HG03045 (cell line): ENCODE measurements around the gene SAMMSON.

Experiments
- ATAC-seq: cut with Tn5 transposase; IDR thresholded peaks from one replicate; pipeline ENCODE4 v1.9.1; 2021; ENCODE audit warnings: mild to moderate bottlenecking, moderate library complexity; ENCODE audit not compliant: unreplicated experiment

SAMMSON gene

GRCh38 chr3:69999140-70000027 is at the start of gene SAMMSON:
Gene SAMMSON (plus strand): TSS chr3:69999733.
- no peak for ATAC-seq

GRCh38 chr3:69951616-69952015 is 47.9 kb upstream of the SAMMSON start:
- ATAC-seq: no peak

DNA sequence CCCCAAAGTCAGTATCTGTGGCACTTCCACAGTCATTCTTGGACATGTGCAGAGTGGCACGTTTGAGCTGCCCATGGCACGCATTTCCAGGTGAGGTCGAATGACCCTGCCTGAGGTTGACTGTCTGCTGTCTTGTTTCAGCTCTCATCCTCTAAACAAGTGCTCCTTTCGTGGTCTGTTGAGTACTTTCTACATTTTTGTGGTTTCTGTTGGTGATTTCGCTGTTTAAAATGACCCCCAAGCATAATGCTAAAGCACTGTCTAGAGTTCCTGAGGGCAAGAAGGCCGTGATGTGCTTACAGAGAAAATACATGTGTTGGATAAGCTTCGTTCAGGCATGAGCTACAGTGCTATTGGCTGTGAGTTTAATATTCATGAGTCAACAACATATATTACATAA is 40.0 kb upstream of the SAMMSON start:
- no peak for ATAC-seq

GRCh38 chr3:69961706-69962439 is 37.7 kb upstream of the SAMMSON start:
- no peak for ATAC-seq

DNA sequence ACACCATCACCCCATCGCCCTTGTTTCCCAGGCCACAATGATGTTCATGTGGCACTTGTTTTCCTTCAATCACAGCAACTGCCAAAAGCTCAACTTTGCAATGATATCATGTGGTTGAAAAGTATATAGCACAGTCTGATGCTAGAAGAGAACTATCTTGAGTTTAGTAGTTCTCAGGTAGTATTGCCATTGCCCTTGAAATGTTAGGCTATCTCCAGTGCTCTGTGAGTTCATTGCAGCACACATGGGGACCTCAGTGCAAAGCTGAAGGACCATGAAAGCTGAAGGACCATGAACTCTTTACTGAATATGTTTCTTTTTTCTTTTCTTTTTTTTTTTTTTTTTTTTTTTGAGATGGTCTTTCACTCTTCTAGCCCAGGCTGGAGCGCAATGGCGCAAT is 35.9 kb upstream of the SAMMSON start:
- no peak for ATAC-seq

- no peak for ATAC-seq
Measured at GRCh38 chr3:69967156-69967555, 32.4 kb upstream of the SAMMSON start.

DNA sequence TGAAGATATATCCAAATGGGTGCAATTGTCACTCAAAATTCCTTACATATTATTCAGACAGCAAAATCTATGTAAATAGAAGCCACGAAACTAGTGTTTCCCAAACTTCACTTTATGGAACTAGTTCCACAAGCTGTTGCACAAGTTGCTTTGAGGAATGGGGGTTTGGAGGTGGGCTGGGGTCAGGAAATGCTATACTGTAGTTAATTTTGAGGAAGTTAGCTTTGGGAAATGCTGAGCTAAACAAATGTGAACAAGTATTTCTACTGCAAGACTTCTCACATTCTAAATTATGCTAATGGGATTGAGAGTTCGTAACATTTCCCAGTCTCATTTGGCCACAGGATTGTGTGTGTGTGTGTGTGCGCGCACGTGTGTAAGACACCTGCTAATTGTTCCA is 28.7 kb upstream of the SAMMSON start:
- no peak for ATAC-seq

GRCh38 chr3:69972672-69973071 is 26.9 kb upstream of the SAMMSON start:
- ATAC-seq: no peak

DNA sequence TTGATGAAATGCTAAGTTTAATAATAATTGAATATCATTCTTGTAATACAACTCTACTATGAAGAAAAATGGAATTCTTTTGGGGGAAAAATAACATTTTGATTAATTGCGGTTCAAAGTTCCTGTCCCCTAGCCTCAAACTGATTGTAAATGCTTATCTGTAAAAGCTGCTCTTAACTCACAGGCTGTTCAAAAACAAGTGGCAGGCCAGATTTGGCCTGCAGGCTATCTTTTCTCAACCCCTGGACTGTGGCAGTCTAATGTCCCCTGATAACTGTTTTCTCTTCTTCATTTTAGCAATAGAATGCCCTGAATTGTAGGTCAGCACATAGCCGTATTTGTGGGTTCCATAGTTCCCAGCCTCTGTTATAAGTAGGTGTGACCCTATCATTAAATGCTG is 23.5 kb upstream of the SAMMSON start:
- ATAC-seq: no peak

- ATAC-seq: no peak
Measured at GRCh38 chr3:69983546-69984265, 15.8 kb upstream of the SAMMSON start.

- no peak for ATAC-seq
Measured at GRCh38 chr3:69985266-69985665, 14.3 kb upstream of the SAMMSON start.

GRCh38 chr3:69986419-69986818 is 13.1 kb upstream of the SAMMSON start:
- no peak for ATAC-seq

- ATAC-seq: no peak
Measured at GRCh38 chr3:69987833-69988232, 11.7 kb upstream of the SAMMSON start.

DNA sequence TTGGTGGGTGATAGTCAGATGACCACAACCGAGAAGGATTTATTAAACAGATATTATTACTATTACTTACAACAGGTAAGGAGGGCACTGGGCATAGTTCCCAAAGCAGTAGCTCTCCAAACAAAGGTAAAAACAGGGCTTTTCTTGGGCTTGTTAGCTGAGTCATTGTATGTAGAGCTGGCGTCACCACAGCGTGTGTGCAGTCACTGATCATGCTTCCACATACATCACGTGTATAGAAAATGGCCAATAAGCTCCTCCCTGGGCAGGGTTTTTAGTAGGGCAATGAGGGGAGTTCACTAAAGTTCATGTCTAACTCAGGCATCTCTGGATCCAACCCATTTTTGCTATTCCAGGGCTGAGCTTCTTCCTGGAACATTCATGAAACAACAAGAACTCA is 5.8 kb upstream of the SAMMSON start:
- ATAC-seq: no peak

DNA sequence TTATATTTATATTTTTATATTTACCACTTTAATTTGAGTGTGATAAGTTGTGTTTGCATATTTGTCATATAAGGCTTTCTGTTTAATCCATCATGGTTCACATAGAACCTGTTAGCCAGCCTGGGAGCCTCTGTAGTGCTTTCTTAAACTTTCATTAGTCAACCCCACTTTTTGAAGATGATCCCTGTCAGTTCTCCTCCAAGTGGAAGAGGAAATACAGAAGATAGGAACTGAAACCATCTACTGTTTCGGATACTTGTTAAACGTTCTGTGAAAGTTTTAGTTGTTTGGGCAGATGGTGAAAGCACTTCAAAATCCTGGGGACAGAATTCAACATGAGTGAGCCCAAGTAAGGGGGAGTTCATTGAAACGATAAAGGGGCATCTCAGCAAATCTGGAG is 4.6 kb upstream of the SAMMSON start:
- ATAC-seq: no peak

DNA sequence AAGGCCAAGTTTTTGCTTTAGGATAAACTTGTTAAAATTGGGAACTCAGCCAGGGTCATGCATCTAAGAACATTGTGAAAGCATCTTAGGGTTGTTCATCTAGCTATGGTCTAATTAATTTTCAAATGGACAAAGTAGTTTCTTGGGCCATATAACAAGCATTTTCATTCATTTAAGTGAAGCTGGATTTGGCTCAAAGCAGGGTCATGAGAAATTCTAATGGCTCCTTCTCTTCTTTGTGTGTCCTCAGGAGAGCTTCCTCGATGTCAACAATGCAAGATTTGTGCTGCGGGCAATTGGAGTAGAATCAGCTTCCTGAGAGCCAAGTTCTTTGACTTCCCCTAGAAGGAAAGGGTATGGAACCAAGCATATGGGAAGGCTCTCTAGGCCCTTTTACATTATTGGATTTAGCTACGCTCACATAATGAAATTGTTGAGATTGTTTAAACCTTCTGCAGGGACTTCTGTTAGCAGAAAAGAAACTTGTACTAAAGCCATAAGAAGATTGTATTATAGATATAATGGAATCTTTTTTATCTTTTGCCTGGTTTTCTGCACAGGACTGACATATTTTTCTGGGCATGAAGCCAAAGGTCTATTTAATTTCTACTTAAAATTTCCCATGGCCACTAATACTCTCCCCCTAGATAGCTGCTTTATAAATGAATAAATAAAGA is 1.8 kb upstream of the SAMMSON start:
- no peak for ATAC-seq

- no peak for ATAC-seq
Measured at GRCh38 chr3:69998759-69999139, 784 bp upstream of the SAMMSON start.

GRCh38 chr3:70000028-70000410 is 486 bp downstream of the SAMMSON start:
- ATAC-seq: no peak

- no peak for ATAC-seq
Measured at GRCh38 chr3:70000563-70001081, 1.1 kb downstream of the SAMMSON start.

GRCh38 chr3:70003119-70003518 is 3.6 kb downstream of the SAMMSON start:
- ATAC-seq: no peak

DNA sequence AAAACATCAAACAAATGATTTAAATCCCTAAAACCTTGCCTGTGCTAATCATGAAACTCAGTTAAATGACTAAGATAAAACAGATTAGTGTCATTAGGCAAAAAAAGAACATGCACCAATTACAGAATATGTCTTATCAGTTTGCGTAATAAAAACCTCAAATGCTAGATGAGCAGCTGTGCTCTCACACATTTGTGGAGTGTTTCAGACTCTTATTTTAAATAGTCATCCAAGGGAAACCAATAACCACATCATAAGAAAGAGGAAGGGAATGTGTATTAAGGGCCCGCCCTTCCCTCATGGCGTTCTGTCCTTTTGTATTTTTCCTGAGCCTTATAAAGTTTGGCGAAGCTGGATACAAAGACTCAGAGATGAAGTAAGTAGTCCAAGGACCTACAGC is 6.6 kb downstream of the SAMMSON start:
- no peak for ATAC-seq
